IMR-90 (cell line): ENCODE data around the gene CEP97. TPM values are rescaled to one million over a fixed set of nuclear protein-coding genes. Genes with fewer than 3 reads are reported as not detected.
A peak's percentile ranks its signal among the peaks of the same experiment; 100 is the strongest.

ENCODE experiments used
- ATAC-seq: fragments of 200-7000 bp; cut with Tn5 transposase; 2 replicates; pipeline ENCODE4 v1.9.1; 2020; ENCODE audit warnings: low read depth, mild to moderate bottlenecking, moderate library complexity
- Bru-seq: library from RNA; stranded (reverse); fragments of 400-500 nt; gene quantifications from one replicate; lab custom pipeline; 2021; lab: Mats Ljungman, UMichigan
- BruChase-seq, 2 experiments: library from RNA; stranded (reverse); fragments of 400-500 nt; gene quantifications; one replicate each; lab custom pipeline; 2021; lab: Mats Ljungman, UMichigan
- BruUV-seq: library from RNA; stranded (reverse); fragments of 400-500 nt; replicated peaks from 2 replicates; lab custom pipeline; 2021; lab: Mats Ljungman, UMichigan
- CTCF ChIA-PET: fragments of 300-600 bp; formaldehyde crosslinking; extraction: SDS; loops from one replicate; lab custom pipeline; 2021; ENCODE audit warnings: antibody characterized with exemption; lab: Yijun Ruan, JAX
- POLR2A ChIA-PET: fragments of 300-600 bp; sonication (Branson Sonifier 250); formaldehyde crosslinking; loops from one replicate; lab custom pipeline; 2022; ENCODE audit warnings: antibody characterized with exemption; ENCODE audit not compliant: unreplicated experiment; lab: Charles Lee
- DNase-seq: peaks from one replicate; pipeline ENCODE4 v3.0.0; 2013
- H2AFZ ChIP-seq: replicated peaks from 2 replicates; pipeline ENCODE3; 2013; ENCODE audit warnings: low read length, mild to moderate bottlenecking; ENCODE audit not compliant: poor library complexity
- H2AK5ac ChIP-seq: 2 replicates; pipeline ENCODE4 v1.6.1; 2013; ENCODE audit warnings: low read depth, low read length, inconsistent platforms
- H2AK9ac ChIP-seq: replicated peaks from 2 replicates; pipeline ENCODE3; 2013; ENCODE audit warnings: mild to moderate bottlenecking, low read depth, low read length, moderate library complexity; ENCODE audit not compliant: poor library complexity
- H2BK120ac ChIP-seq: 2 replicates; pipeline ENCODE4 v1.6.1; 2013; ENCODE audit warnings: low read depth, low read length, inconsistent platforms
- H2BK15ac ChIP-seq: 3 replicates; pipeline ENCODE4 v1.6.1; 2013; ENCODE audit warnings: low read depth, low read length, inconsistent platforms
- H2BK20ac ChIP-seq: 2 replicates; pipeline ENCODE4 v1.6.1; 2013; ENCODE audit warnings: low read depth, mild to moderate bottlenecking, inconsistent platforms, low read length, moderate library complexity
- H2BK5ac ChIP-seq: 2 replicates; pipeline ENCODE4 v1.6.1; 2013; ENCODE audit warnings: mild to moderate bottlenecking, low read depth, low read length, inconsistent platforms; ENCODE audit not compliant: poor library complexity, severe bottlenecking
- H3K14ac ChIP-seq: replicated peaks from 2 replicates; pipeline ENCODE4 v1.6.1; 2013; ENCODE audit warnings: low read depth, low read length, inconsistent platforms
- H3K18ac ChIP-seq: 2 replicates; pipeline ENCODE4 v1.6.1; 2013; ENCODE audit warnings: low read depth, low read length, control low read depth
- H3K23ac ChIP-seq: 2 replicates; pipeline ENCODE4 v1.6.1; 2013; ENCODE audit warnings: low read depth, low read length, inconsistent platforms
- H3K27ac ChIP-seq: 2 replicates; pipeline ENCODE4 v1.5.1; 2013; ENCODE audit warnings: mild to moderate bottlenecking, control low read depth, low read length; ENCODE audit not compliant: insufficient read depth
- H3K27me3 ChIP-seq: 2 replicates; pipeline ENCODE4 v1.6.1; 2013; ENCODE audit warnings: low read length; ENCODE audit not compliant: control insufficient read depth, insufficient read depth
- H3K36me3 ChIP-seq: 2 replicates; pipeline ENCODE4 v1.6.1; 2013; ENCODE audit warnings: low read length, mixed read lengths; ENCODE audit not compliant: control insufficient read depth, insufficient read depth
- H3K4ac ChIP-seq: 2 replicates; pipeline ENCODE4 v1.6.1; 2013; ENCODE audit warnings: low read depth, low read length, inconsistent platforms
- H3K4me1 ChIP-seq: 2 replicates; pipeline ENCODE4 v1.6.1; 2013; ENCODE audit warnings: low read length, mixed read lengths; ENCODE audit not compliant: control insufficient read depth, insufficient read depth
- H3K4me2 ChIP-seq: 2 replicates; pipeline ENCODE4 v1.6.1; 2013; ENCODE audit warnings: low read depth, mild to moderate bottlenecking, control low read depth, low read length, moderate library complexity
- H3K4me3 ChIP-seq: 2 replicates; pipeline ENCODE4 v1.5.1; 2013; ENCODE audit warnings: low read depth, mild to moderate bottlenecking, control low read depth, low read length, moderate library complexity; ENCODE audit not compliant: insufficient read depth
- H3K56ac ChIP-seq: 2 replicates; pipeline ENCODE4 v1.6.1; 2013; ENCODE audit warnings: low read length, inconsistent platforms; ENCODE audit not compliant: insufficient read depth; ENCODE audit errors: extremely low read depth
- H3K79me1 ChIP-seq, 2 experiments: 2 replicates each; pipeline ENCODE4 v1.6.1; 2013; ENCODE audit warnings: low read length in 2 of 2, inconsistent platforms in 1 of 2, low read depth in 1 of 2
- H3K9ac ChIP-seq: 2 replicates; pipeline ENCODE4 v1.6.1; 2013; ENCODE audit warnings: low read depth, low read length, control low read depth
- H3K9me1 ChIP-seq: 2 replicates; pipeline ENCODE4 v1.6.1; 2013; ENCODE audit warnings: low read length, inconsistent platforms; ENCODE audit not compliant: insufficient read depth
- H3K9me3 ChIP-seq: 2 replicates; pipeline ENCODE4 v1.6.1; 2013; ENCODE audit warnings: low read length; ENCODE audit not compliant: control insufficient read depth, insufficient read depth
- H4K20me1 ChIP-seq: 2 replicates; pipeline ENCODE4 v1.6.1; 2013; ENCODE audit warnings: low read length, inconsistent platforms; ENCODE audit not compliant: insufficient read depth
- H4K5ac ChIP-seq: 2 replicates; pipeline ENCODE4 v1.6.1; 2013; ENCODE audit warnings: mild to moderate bottlenecking, low read depth, low read length, control low read depth
- H4K8ac ChIP-seq, 2 experiments: 2 replicates each; pipeline ENCODE4 v1.6.1; 2013; ENCODE audit warnings: low read depth in 2 of 2, low read length in 2 of 2, control low read depth in 1 of 2, inconsistent platforms in 1 of 2
- H4K91ac ChIP-seq: 2 replicates; pipeline ENCODE4 v1.6.1; 2013; ENCODE audit warnings: low read depth, low read length, inconsistent platforms; ENCODE audit not compliant: insufficient read depth
- MAZ ChIP-seq: IDR thresholded peaks from 2 replicates; pipeline ENCODE4 v1.6.1; 2012; ENCODE audit warnings: low read depth, mild to moderate bottlenecking, low read length, improper control_type of control experiment, moderate library complexity, borderline replicate concordance
- MXI1 ChIP-seq: IDR thresholded peaks from 2 replicates; pipeline ENCODE4 v1.6.1; 2012; ENCODE audit warnings: low read depth, mild to moderate bottlenecking, low read length, moderate library complexity, borderline replicate concordance
- RAD21 ChIP-seq: IDR thresholded peaks from 2 replicates; pipeline ENCODE4 v1.6.1; 2012; ENCODE audit warnings: low read length, improper control_type of control experiment
- RCOR1 ChIP-seq: IDR thresholded peaks from 2 replicates; pipeline ENCODE4 v1.6.1; 2012; ENCODE audit warnings: mild to moderate bottlenecking, low read length, improper control_type of control experiment; ENCODE audit not compliant: insufficient replicate concordance
- WGBS, 2 experiments: methylation state at CpG; one replicate each; pipeline versions ENCODE4 v1.1.5 to v1.1.7; 2013; ENCODE audit warnings: missing lambda C conversion rate in 2 of 2; ENCODE audit not compliant: insufficient read length in 1 of 2; ENCODE audit errors: extremely low coverage in 2 of 2; 5-methylcytosine and 5-hydroxymethylcytosine counted together
- dilution Hi-C: fragments of 300-500 bp; cut with HindIII; formaldehyde crosslinking; loops from one replicate; pipeline ENCODE4 v1.14.3; 2018; ENCODE audit warnings: low sequenced_read_pairs; ENCODE audit not compliant: unreplicated experiment
- in situ Hi-C: fragments of 300-500 bp; cut with MboI; formaldehyde crosslinking; loops from 3 replicates; pipeline ENCODE4 v1.14.3; 2019; ENCODE audit warnings: low sequenced_read_pairs, inconsistent platforms, mixed read lengths
- intact Hi-C: fragments of 100-400 bp; cut with micrococcal nuclease; formaldehyde crosslinking; loops from 2 replicates; pipeline ENCODE4 v1.10.0; 2022
- long read RNA-seq: library from polyadenylated mRNA; unstranded; transcript quantifications from one replicate; pipeline ENCODE4 v2.0.0, GENCODE V29; 2021; ENCODE audit not compliant: unreplicated experiment
- polyA plus RNA-seq, 3 experiments: library from polyadenylated mRNA; depleted of rRNA; stranded (reverse); fragments of >200 nt; gene quantifications; 2 replicates each; pipeline ENCODE4 v1.2.3, GENCODE V29; 2012; ENCODE audit warnings: low replicate concordance in 1 of 3
- total RNA-seq: library from RNA; depleted of rRNA; stranded (reverse); fragments of >200 nt; gene quantifications from 2 replicates; pipeline ENCODE4 v1.2.3, GENCODE V29; 2012; rRNA removed

Gene CEP97
- total RNA-seq = 21.9 TPM in 2 replicates
- polyA plus RNA-seq (2012; rRNA removed) = 1.2 and 2.0 TPM in 2 replicates
- polyA plus RNA-seq (2012; cell fraction: cytosol; rRNA removed) = 0.23 and 0.32 TPM in 2 replicates
- polyA plus RNA-seq (2012; cell fraction: nucleus; rRNA removed; ENCODE audit: low replicate concordance) = 0.41 and 2.1 TPM in 2 replicates
- percentile 55 among the genes with signal in this experiment for Bru-seq, nascent RNA
- BruChase-seq, experiment 1, labeled RNA remaining after a 6-hour chase = percentile 61 among the genes with signal in this experiment
- BruChase-seq, experiment 2, labeled RNA remaining after a 2-hour chase = percentile 67 among the genes with signal in this experiment
- long read RNA-seq, partial matches to known transcripts = 0 of 1 reads
- long read RNA-seq, other reads (novel, unspliced or antisense) = 1 of 1 reads

GRCh38 chr3:101724329-101725193, at the start of gene CEP97:
Gene CEP97 (plus strand): TSS chr3:101724614. CDS start chr3:101724677, 63 bp downstream.
- H2AK9ac ChIP-seq = peak within 1 kb of the TSS; percentile 74
- dilution Hi-C loops (no loop called here), intact Hi-C loops (loop anchor here (2.0 kb wide), 1 partner anchor 56 kb away; no protein-coding TSS in a partner anchor), in situ Hi-C loops (no loop called here)
- ChIA-PET CTCF (interaction anchor here (0.9 to 1.4 kb wide), 3 partner anchors 17 to 501 kb away, joined by 3 to 8 read pairs (median 6); no protein-coding TSS in a partner anchor), POLR2A (no interaction called here)
- peak within 1 kb of the TSS; percentile 84 for H3K14ac ChIP-seq
- peak within 1 kb of the TSS; percentile 76 for H4K5ac ChIP-seq
- H3K4me3 ChIP-seq = peak within 1 kb of the TSS; percentile 89
- H3K4me1 ChIP-seq = no peaks in the 10 kb centered on the region
- H2BK20ac ChIP-seq = no peak within 1 kb of the TSS
- peak within 1 kb of the TSS; percentile 83 for H4K91ac ChIP-seq
- WGBS, 2 experiments = 1% methylated on average over 21 of the region's 49 CpGs; no CpG with 5 or more reads in 1 of the 2 experiments
- ATAC-seq = peak; percentile 98
- H3K9ac ChIP-seq = peak within 1 kb of the TSS; percentile 89
- no peaks in the 10 kb centered on the region for H4K20me1 ChIP-seq
- H3K27ac ChIP-seq = peak within 1 kb of the TSS; percentile 65
- peak within 1 kb of the TSS; percentile 74 for H3K4ac ChIP-seq
- H3K23ac ChIP-seq = peak within 1 kb of the TSS; percentile 84
- BruUV-seq = no TSS peak
- peak within 1 kb of the TSS; percentile 85 for H2BK5ac ChIP-seq
- H3K4me2 ChIP-seq = peak within 1 kb of the TSS; percentile 88
- peaks cover 5% of the 10 kb centered on the region; the same call in 1 of the 2 replicates for H3K36me3 ChIP-seq
- H3K9me1 ChIP-seq = no peaks in the 10 kb centered on the region
- H3K27me3 ChIP-seq = no peaks in the 10 kb centered on the region
- H3K56ac ChIP-seq = peak within 1 kb of the TSS; percentile 85
- 0 out of 2 replicates have a peak within 1 kb of the TSS, but pooled peaks have one; percentile 16 for H2AK5ac ChIP-seq
- peak within 1 kb of the TSS; percentile 65 to 99 for H4K8ac ChIP-seq
- TF ChIP-seq RCOR1 (no peak), MAZ (peak; percentile 57), MXI1 (peak; percentile 66; the same call in 1 of the 2 replicates), RAD21 (0 out of 2 replicates have a peak, but pooled peaks have one; percentile 0)
- H3K18ac ChIP-seq = peak within 1 kb of the TSS; percentile 29
- H2AFZ ChIP-seq = peak within 1 kb of the TSS; percentile 96
- H3K9me3 ChIP-seq = no peaks in the 10 kb centered on the region
- DNase-seq = peak; percentile 90
- peak within 1 kb of the TSS; percentile 64; the same call in 1 of the 3 replicates for H2BK15ac ChIP-seq
- H2BK120ac ChIP-seq = peak within 1 kb of the TSS; percentile 62
- peaks cover 14 to 17% of the 10 kb centered on the region in 2 experiments for H3K79me1 ChIP-seq
